GM13976 (cell line): ENCODE measurements around the gene CALHM1.

Source experiments
- DNase-seq: peaks from one replicate; pipeline ENCODE4 v3.0.0; 2012; ENCODE audit warnings: low spot score
- CTCF ChIP-seq: IDR thresholded peaks from 2 replicates; pipeline ENCODE4 v1.5.1; 2012; ENCODE audit warnings: borderline replicate concordance, mild to moderate bottlenecking; ENCODE audit not compliant: insufficient read depth; ENCODE audit errors: extremely low read depth, missing control alignments, control extremely low read depth
- in situ Hi-C: fragments of 300-500 bp; cut with MboI; formaldehyde crosslinking; loops from one replicate; pipeline ENCODE4 v1.12.0; 2022; ENCODE audit warnings: low sequenced_read_pairs, mixed read lengths, inconsistent platforms; ENCODE audit not compliant: unreplicated experiment

CALHM1 gene

GRCh38 chr10:103501186-103501585, 42.5 kb upstream of the CALHM1 start:
- no peak for TF ChIP-seq CTCF
- in situ Hi-C loops, result no loop called here
- DNase-seq, result no peak

- no peak for DNase-seq
- in situ Hi-C loops, result no loop called here
- no peak for TF ChIP-seq CTCF
These were observed 41.8 kb upstream of the CALHM1 start for GRCh38 chr10:103500481-103500880.

- no peak for TF ChIP-seq CTCF
- in situ Hi-C loops, result no loop called here
- no peak for DNase-seq
These were observed 41.2 kb upstream of the CALHM1 start for GRCh38 chr10:103499881-103500280.

- in situ Hi-C loops, result no loop called here
- no peak for TF ChIP-seq CTCF
These were observed 40.4 kb upstream of the CALHM1 start for GRCh38 chr10:103498936-103499638.

GRCh38 chr10:103497161-103497915, 38.6 kb upstream of the CALHM1 start:
- in situ Hi-C loops, result no loop called here
- TF ChIP-seq CTCF, result no peak
- no peak for DNase-seq

More at GRCh38 chr10:103498936-103499638, 40.4 kb upstream of the CALHM1 start:
- DNase-seq, result no peak

GRCh38 chr10:103495321-103495720, 36.6 kb upstream of the CALHM1 start:
- TF ChIP-seq CTCF, result no peak
- in situ Hi-C loops, result no loop called here
- DNase-seq, result no peak
